HG03469 (cell line): ENCODE measurements around the gene TIE1.

Source experiments
- ATAC-seq: cut with Tn5 transposase; IDR thresholded peaks from one replicate; pipeline ENCODE4 v1.9.1; 2021; ENCODE audit warnings: mild to moderate bottlenecking, moderate library complexity, moderate number of reproducible peaks; ENCODE audit not compliant: unreplicated experiment

TIE1 gene

GRCh38 chr1:43292679-43293078 is 8.1 kb upstream of the TIE1 start:
- no peak for ATAC-seq

GRCh38 chr1:43293176-43293575 is 7.6 kb upstream of the TIE1 start:
- no peak for ATAC-seq

GRCh38 chr1:43293896-43294760 is 6.7 kb upstream of the TIE1 start:
- ATAC-seq, result no peak

- ATAC-seq, result no peak
These were observed 6.0 kb upstream of the TIE1 start for GRCh38 chr1:43294761-43295160.

GRCh38 chr1:43296207-43296606 is 4.6 kb upstream of the TIE1 start:
- no peak for ATAC-seq

- no peak for ATAC-seq
These were observed 2.7 kb upstream of the TIE1 start for GRCh38 chr1:43298055-43298454.

GRCh38 chr1:43299101-43299500 is 1.7 kb upstream of the TIE1 start:
- ATAC-seq, result no peak

- ATAC-seq, result no peak
These were observed 1.4 kb downstream of the TIE1 start for GRCh38 chr1:43302201-43302600.

GRCh38 chr1:43302721-43303470 is 2.1 kb downstream of the TIE1 start:
- ATAC-seq, result no peak

- no peak for ATAC-seq
These were observed 2.9 kb downstream of the TIE1 start for GRCh38 chr1:43303471-43304313.

GRCh38 chr1:43304314-43304681 is 3.5 kb downstream of the TIE1 start:
- ATAC-seq, result no peak

- no peak for ATAC-seq
These were observed 4.1 kb downstream of the TIE1 start for GRCh38 chr1:43304771-43305300.

- no peak for ATAC-seq
These were observed 4.7 kb downstream of the TIE1 start for GRCh38 chr1:43305461-43305860.

- no peak for ATAC-seq
These were observed 5.3 kb downstream of the TIE1 start for GRCh38 chr1:43305926-43306687.

- no peak for ATAC-seq
These were observed 6.1 kb downstream of the TIE1 start for GRCh38 chr1:43306688-43307457.

- ATAC-seq, result no peak
These were observed 6.8 kb downstream of the TIE1 start for GRCh38 chr1:43307458-43308158.

GRCh38 chr1:43308635-43309404 is 8.0 kb downstream of the TIE1 start:
- no peak for ATAC-seq

- ATAC-seq, result no peak
These were observed 8.7 kb downstream of the TIE1 start for GRCh38 chr1:43309405-43310025.
